K562 (cell line): ENCODE measurements around the gene TULP4. TPM values are rescaled to one million over a fixed set of nuclear protein-coding genes. Genes with fewer than 3 reads are reported as not detected.

ENCODE experiments used
- ARID2 ChIP-seq: fragments of 450-650 bp; IDR thresholded peaks from 2 replicates; pipeline ENCODE4 v1.6.1; 2017; ENCODE audit warnings: antibody characterized with exemption, mild to moderate bottlenecking
- CBFA2T2 ChIP-seq: fragments of 450-650 bp; conservative IDR thresholded peaks from 2 replicates; pipeline ENCODE4 v1.6.1; 2017; ENCODE audit warnings: mild to moderate bottlenecking
- CHD1 ChIP-seq: fragments of 200-600 bp; sonication (generic); IDR thresholded peaks from one replicate; pipeline ENCODE4 v1.6.1; 2012; ENCODE audit warnings: mild to moderate bottlenecking, moderate library complexity, low read length, inconsistent platforms
- CREB1 ChIP-seq, 2 experiments: sonication (generic) in 1 of 2; formaldehyde crosslinking in 1 of 2; IDR thresholded peaks; 2 replicates each; pipeline versions ENCODE4 v1.6.1 to v1.8.0; 2012 to 2022; ENCODE audit warnings: inconsistent platforms in 1 of 2, mild to moderate bottlenecking in 1 of 2, missing genetic modification reagents in 1 of 2, moderate library complexity in 1 of 2
- DDX20 ChIP-seq: fragments of 450-650 bp; IDR thresholded peaks from 2 replicates; pipeline ENCODE4 v1.6.1; 2016; ENCODE audit warnings: missing genetic modification characterization, low read depth, mild to moderate bottlenecking, missing compliant biosample characterization, moderate library complexity
- DNMT1 ChIP-seq: fragments of 450-650 bp; IDR thresholded peaks from 2 replicates; pipeline ENCODE4 v1.6.1; 2016; ENCODE audit warnings: antibody characterized with exemption, mild to moderate bottlenecking
- EP300 ChIP-seq: IDR thresholded peaks from 2 replicates; pipeline ENCODE4 v1.6.1; 2012; ENCODE audit warnings: low read length, improper control_type of control experiment
- FOSL1 ChIP-seq: fragments of 200-800 bp; sonication (Bioruptor generic); conservative IDR thresholded peaks from 2 replicates; pipeline ENCODE4 v1.6.1; 2016; ENCODE audit warnings: missing genetic modification characterization, missing compliant biosample characterization
- GMEB1 ChIP-seq: fragments of 250-450 bp; sonication (Bioruptor Pico); IDR thresholded peaks from 2 replicates; pipeline ENCODE4 v1.4.0; 2020; ENCODE audit warnings: mild to moderate bottlenecking
- KDM2B ChIP-seq: fragments of 250-450 bp; sonication (Bioruptor Pico); IDR thresholded peaks from 2 replicates; pipeline ENCODE4 v1.8.0; 2021; ENCODE audit warnings: mild to moderate bottlenecking, moderate library complexity
- KLF10 ChIP-seq: fragments of 250-450 bp; sonication (Bioruptor Pico); IDR thresholded peaks from 2 replicates; pipeline ENCODE4 v1.6.1; 2021; ENCODE audit warnings: matching md5 sums
- MNT ChIP-seq, 2 experiments: fragments of 450-650 bp; conservative IDR thresholded peaks; 2 replicates each; pipeline ENCODE4 v1.6.1; 2017; ENCODE audit warnings: mild to moderate bottlenecking in 2 of 2, moderate library complexity in 2 of 2
- NR2F6 ChIP-seq: fragments of 450-650 bp; formaldehyde crosslinking; IDR thresholded peaks from 2 replicates; pipeline ENCODE4 v1.4.0; 2020; ENCODE audit warnings: mild to moderate bottlenecking
- RCOR1 ChIP-seq, 2 experiments: IDR thresholded peaks; 2 replicates each; pipeline ENCODE4 v1.6.1; 2012; ENCODE audit warnings: low read depth in 2 of 2, low read length in 2 of 2, borderline replicate concordance in 1 of 2, improper control_type of control experiment in 1 of 2
- SUPT5H ChIP-seq: fragments of 450-650 bp; IDR thresholded peaks from 2 replicates; pipeline ENCODE4 v1.6.1; 2016
- TBP ChIP-seq: optimal IDR thresholded peaks from 2 replicates; pipeline ENCODE3; 2011; ENCODE audit warnings: low read depth, low read length, improper control_type of control experiment
- TCF3 ChIP-seq: sonication (generic); formaldehyde crosslinking; IDR thresholded peaks from 2 replicates; pipeline ENCODE4 v1.4.0; 2020; ENCODE audit warnings: mild to moderate bottlenecking, missing genetic modification reagents
- TGIF2 ChIP-seq: sonication (generic); formaldehyde crosslinking; IDR thresholded peaks from 2 replicates; pipeline ENCODE4 v1.8.1; 2022; ENCODE audit warnings: mild to moderate bottlenecking, missing genetic modification reagents, moderate library complexity
- ZEB2 ChIP-seq: fragments of 450-650 bp; IDR thresholded peaks from 2 replicates; pipeline ENCODE4 v1.6.1; 2016
- ZNF274 ChIP-seq: IDR thresholded peaks from 2 replicates; pipeline ENCODE4 v1.6.1; 2011; ENCODE audit warnings: low read depth, mild to moderate bottlenecking, low read length, moderate library complexity, borderline replicate concordance
- polyA plus RNA-seq, 8 experiments: library from polyadenylated mRNA; depleted of rRNA in 4 of 8; stranded (reverse) in 5 of 8; unstranded in 3 of 8; fragments of >200 nt; fragmentation: Nextera tagmentation in 2 of 8; fragmentation: Illumina TruSeq in 1 of 8; extraction: Ambion mirVana in 2 of 8; extraction: Trizol in 1 of 8; gene quantifications; 2 replicates each; pipeline versions ENCODE4 v1.2.1 to v1.2.3, GENCODE V29; 2011 to 2014; ENCODE audit warnings: inconsistent platforms in 1 of 8, missing spikeins in 1 of 8
- total RNA-seq, 7 experiments: library from RNA; depleted of rRNA in 6 of 7; stranded (reverse); fragments of >200 nt in 6 of 7; fragmentation: Illumina TruSeq in 2 of 7; extraction: Trizol in 2 of 7; gene quantifications; 2 replicates each; pipeline versions ENCODE4 v1.2.1 to v1.2.3, GENCODE V29; 2011 to 2021; ENCODE audit warnings: low replicate concordance in 1 of 7
- TF ChIP-seq, protein P1 (sequence below), 2 experiments: IDR thresholded peaks; 2 replicates each; pipeline ENCODE4 v1.6.1; 2012; ENCODE audit warnings: improper control_type of control experiment in 2 of 2, low read depth in 2 of 2, low read length in 2 of 2, borderline replicate concordance in 1 of 2
- TF ChIP-seq, protein P2 (sequence below): fragments of 450-650 bp; formaldehyde crosslinking; IDR thresholded peaks from 2 replicates; pipeline ENCODE4 v1.4.0; 2020; ENCODE audit warnings: mild to moderate bottlenecking, moderate library complexity

TULP4 gene
- total and polyA plus RNA-seq, 9 of the 15 experiments (the other 6 are each of a cell fraction or from before 2014, with no cell fraction given) = 1.2 to 50.4 (median 11.0) TPM

GRCh38 chr6:158552055-158552795 lies 240.0 kb downstream of the TULP4 start (continued):
- TF ChIP-seq GMEB1 (CRISPR knock-in tag) (no peak), ZEB2 (peak; percentile 51; the same call in 1 of the 2 replicates), EP300 (peak; percentile 79), DDX20 (tag) (no peak), NR2F6 (no peak), KDM2B (no peak), TBP (no peak), TGIF2 (CRISPR knock-in tag) (no peak), FOSL1 (tag) (0 out of 2 replicates have a peak, but pooled peaks have one; percentile 43), ZNF274 (no peak), CREB1 (IDR thresholded peaks at IDR 0.05) (no peak; the same call in 1 of the 2 replicates), CREB1 (CRISPR knock-in tag; IDR thresholded peaks at IDR 0.05) (no peak), CBFA2T2 (peak; percentile 86), CHD1 (no peak), TCF3 (CRISPR knock-in tag) (peak; percentile 70), MNT (conservative IDR thresholded peaks at IDR 0.05) (no peak), SUPT5H (no peak), DNMT1 (no peak), RCOR1 (IDR thresholded peaks at IDR 0.05; ENCODE audit: borderline replicate concordance in 1 of 2, low read depth in 2 of 2, low read length in 2 of 2) (peak in 1 of 2 experiments; percentile 95; a peak in 2 of 4 replicates), ARID2 (no peak), KLF10 (CRISPR knock-in tag) (no peak)
- TF ChIP-seq, protein P1, sequence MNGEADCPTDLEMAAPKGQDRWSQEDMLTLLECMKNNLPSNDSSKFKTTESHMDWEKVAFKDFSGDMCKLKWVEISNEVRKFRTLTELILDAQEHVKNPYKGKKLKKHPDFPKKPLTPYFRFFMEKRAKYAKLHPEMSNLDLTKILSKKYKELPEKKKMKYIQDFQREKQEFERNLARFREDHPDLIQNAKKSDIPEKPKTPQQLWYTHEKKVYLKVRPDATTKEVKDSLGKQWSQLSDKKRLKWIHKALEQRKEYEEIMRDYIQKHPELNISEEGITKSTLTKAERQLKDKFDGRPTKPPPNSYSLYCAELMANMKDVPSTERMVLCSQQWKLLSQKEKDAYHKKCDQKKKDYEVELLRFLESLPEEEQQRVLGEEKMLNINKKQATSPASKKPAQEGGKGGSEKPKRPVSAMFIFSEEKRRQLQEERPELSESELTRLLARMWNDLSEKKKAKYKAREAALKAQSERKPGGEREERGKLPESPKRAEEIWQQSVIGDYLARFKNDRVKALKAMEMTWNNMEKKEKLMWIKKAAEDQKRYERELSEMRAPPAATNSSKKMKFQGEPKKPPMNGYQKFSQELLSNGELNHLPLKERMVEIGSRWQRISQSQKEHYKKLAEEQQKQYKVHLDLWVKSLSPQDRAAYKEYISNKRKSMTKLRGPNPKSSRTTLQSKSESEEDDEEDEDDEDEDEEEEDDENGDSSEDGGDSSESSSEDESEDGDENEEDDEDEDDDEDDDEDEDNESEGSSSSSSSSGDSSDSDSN (IDR thresholded peaks at IDR 0.05; ENCODE audit: borderline replicate concordance in 1 of 2, low read depth in 2 of 2, low read length in 2 of 2) = 0 out of 4 replicates have a peak, but pooled peaks of 1 of the 2 experiments have one; percentile 32
- TF ChIP-seq, protein P2, sequence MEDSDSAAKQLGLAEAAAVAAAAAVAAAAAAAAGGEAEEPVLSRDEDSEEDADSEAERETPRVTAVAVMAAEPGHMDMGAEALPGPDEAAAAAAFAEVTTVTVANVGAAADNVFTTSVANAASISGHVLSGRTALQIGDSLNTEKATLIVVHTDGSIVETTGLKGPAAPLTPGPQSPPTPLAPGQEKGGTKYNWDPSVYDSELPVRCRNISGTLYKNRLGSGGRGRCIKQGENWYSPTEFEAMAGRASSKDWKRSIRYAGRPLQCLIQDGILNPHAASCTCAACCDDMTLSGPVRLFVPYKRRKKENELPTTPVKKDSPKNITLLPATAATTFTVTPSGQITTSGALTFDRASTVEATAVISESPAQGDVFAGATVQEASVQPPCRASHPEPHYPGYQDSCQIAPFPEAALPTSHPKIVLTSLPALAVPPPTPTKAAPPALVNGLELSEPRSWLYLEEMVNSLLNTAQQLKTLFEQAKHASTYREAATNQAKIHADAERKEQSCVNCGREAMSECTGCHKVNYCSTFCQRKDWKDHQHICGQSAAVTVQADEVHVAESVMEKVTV (CRISPR knock-in tag) = no peak
